ENCODE measurements around the gene HTR7.
A peak's percentile ranks its signal among the peaks of the same experiment; 100 is the strongest.

The HTR7 gene

DNA sequence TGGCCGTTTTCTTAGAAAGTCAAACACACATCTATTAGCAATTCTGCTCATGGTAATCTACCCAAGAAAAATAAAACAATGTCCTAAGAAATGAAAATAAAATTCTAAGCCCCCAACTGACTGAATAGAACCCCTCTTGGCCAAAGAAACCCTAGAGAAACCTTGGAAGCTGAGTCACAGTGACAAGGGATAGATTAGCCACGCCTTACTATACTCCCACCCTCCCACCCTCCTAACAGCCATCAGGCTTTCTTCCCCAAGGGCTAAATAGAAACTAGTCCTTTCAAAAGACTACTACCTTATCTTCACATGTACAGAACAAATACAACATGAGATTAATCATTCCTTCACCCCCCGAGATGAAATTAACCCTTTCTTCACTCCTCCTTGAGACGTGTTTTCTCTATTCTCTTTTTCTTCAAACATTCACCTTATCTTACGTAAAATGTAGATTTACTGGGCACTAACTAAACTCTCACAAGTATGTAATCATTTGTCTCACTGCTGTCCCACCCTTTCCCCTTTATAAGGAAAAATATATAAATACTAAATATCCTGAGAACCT lies 57.5 kb downstream of the HTR7 start:
- no peak for DNase-seq

DNA sequence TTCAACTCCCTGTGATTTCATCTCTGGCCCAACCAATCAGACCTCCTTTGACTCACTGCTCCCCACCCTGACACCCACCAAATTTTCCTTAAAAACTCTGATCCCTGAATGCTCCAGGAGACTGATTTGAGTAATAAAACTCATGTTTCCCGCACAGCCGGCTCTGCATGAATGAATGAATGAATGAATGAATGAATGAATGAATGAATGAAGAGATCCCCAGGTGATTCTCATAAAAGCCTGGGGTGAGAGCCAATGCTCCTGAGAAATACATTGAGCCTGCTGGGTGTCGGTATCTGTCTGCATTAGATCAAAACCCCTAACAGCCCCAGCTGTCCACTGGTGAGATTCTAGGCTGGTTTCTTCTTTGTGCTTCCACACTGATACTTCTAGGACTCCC lies 58.7 kb downstream of the HTR7 start:
- no peak for DNase-seq

DNA sequence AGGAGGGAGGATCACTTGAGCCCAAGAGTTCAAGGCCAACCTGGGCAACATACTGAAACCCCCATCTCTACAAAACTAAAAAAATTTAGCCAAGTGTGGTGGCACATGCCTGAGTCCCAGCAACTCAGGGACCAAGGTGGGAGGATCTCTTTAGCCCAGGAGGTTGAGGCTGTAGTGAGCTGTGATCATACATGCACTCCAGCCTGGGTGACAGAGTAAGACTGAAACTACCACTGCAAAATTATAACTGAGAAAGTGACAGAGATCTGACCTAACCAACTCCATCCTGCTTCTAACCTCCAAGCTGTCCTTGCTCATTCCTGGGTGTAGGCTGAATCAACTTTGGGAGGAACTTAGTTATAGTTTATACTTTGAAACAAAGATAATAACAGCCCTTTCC lies 59.4 kb downstream of the HTR7 start:
- no peak for DNase-seq

DNA sequence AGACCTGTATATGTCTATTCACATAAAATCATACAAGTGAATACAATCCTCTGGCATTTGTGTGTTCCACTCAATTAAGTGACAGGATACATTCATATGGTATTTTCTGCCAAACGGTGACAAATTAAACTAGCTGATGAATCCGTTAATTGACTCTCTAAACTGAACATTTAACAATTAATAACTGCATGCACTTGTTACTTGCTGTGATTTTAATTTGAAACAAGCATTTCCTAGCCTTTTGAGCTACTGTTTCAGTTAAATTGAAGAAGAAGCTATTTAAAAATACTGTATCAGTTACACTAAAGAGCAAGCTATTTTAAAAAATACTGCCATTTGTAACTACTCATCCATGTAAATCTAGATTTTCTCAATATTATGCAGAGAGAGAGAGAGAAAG lies 67.4 kb downstream of the HTR7 start:
- no peak for DNase-seq

DNA sequence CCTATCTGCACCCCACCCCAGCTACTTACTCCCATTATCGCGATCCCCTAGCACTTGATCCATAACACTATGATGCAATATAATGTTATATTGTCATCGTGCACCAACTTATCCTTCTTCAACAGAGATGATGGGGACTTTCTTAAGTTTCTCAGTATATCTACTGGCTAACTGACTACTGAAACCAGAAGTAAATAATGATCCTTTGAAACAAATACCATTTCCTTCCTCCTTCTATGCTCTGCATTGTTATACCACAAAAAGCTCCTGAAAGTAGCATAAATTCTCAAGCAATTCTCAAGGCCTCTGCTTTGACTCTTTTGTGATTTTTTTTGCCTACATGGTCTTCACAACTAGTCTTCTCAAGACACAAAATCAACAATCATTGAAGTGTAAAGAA lies 68.9 kb downstream of the HTR7 start:
- DNase-seq, result no peak

DNA sequence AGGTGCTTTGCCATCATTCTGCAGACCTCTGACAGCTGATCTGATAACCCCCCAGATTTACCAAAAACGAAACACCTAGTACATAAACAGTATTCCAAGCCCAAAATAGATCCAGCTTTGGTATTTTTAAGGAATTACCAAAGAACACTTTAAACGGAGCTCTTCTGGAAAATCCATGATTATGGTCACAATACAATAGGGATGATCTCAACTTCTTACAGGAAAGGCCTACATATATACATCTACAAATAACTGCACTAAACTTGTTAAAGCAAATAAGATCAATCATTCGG lies 69.7 kb downstream of the HTR7 start:
- DNase-seq, result no peak

DNA sequence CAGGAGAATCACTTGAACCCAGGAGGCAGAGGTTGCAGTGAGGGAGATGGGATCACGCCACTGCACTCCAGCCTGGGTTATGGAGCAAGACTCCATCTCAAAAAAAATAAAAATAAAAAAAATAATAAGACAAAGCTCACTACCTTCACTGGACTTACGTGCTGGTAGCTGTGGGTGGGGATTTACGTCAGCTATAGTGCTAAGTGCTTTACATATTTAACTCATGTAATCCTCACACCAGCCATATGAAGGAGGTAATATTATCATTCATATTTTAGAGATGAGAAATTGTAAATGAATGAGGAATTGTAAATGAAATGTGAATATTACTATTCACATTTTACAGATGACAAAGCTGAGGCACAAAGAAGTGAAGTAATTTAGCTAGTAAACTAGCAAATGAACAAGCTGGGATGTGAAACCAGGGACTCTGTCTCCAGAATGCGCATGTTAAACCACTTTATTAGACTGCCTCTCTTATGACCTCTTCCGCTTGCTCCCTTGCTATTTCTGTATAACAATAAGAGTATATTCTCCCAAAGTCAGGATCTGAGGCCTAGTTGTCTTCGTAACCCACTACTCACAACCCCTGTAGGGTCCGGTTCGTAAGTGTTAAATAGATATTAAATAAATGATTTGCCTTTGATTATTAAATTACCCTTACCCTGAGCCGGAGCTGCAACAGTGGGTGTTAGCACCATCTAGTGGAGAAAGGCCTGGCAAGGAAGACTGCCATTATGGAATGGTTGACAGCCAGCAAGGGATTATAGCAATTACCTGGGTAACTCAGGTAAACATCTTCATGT lies 70.2 kb downstream of the HTR7 start:
- peak in 1 of 2 donors; percentile 30 for DNase-seq

DNA sequence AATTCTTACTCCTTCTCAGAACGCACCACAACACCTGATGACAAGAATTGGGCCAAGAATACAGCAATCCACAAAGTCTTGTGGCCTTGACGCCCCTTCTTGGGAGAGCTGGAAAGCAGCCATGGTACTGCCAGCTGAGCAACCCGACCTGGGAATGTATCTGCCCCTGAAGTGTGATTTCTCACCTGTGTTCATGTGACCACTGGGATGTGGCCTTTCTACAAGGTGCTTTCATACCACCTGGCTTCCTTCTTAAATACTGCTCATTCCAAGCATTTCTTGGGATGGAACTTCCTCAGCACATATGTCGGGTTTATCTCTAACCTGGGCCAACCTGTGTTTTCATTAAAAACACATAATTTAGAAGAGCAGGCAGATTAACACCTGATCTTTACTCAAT lies 72.1 kb downstream of the HTR7 start:
- no peak for DNase-seq

DNA sequence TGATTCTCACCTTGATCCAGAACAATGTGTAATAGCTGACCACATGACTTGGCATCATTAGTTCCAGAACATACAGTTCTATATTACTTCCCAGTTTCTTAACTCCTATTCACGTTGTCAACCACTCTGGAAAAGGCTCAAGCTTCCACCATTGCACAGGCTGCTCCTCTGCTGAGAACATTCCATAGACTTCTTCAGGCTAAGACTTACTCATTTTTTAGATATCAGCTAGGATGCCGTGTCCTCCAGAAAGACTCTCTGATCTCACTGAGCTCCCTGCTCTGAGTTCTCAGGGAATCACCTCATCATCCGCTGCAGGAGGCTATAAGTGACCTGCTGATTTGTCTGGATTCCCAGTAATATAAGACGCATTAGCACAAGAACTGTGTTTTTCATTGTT lies 73.1 kb downstream of the HTR7 start:
- DNase-seq, result no peak

DNA sequence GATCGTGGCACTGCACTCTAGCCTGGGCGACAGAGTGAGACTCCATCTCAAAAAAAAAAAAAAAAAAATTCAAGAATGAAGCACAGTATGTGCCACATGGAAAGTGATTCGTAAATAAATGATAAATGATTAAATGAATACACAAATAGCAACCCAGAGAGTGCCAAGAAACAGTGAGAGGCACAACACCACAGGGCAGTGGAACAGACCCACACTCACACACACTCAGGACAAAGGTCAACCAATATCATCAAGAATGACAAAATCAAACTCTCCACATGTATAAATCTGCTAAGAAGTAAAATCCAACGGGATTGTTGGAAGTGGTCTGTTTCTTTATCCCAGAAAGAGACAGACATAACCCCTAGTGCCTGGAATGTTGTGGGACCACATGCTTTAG lies 77.4 kb downstream of the HTR7 start:
- no peak for DNase-seq

DNA sequence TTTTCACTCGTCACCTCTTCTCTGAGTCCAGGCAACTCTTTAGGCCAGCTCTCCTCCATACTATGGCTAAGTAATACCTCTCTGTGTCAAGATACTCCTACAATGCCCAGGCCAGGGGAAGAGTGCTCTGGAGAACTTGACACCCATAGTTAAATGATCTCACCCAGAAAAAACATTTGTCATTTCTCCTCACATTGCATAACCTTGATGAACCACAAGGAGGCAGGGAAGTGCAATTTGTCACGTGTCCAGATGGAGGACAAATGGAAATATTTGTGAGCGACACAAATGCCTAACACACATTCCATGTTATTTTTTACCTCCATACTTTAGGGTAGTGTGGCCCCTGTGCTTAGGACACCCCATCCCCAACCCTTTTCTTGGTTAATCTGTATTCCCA lies 78.3 kb downstream of the HTR7 start:
- no peak for DNase-seq

DNA sequence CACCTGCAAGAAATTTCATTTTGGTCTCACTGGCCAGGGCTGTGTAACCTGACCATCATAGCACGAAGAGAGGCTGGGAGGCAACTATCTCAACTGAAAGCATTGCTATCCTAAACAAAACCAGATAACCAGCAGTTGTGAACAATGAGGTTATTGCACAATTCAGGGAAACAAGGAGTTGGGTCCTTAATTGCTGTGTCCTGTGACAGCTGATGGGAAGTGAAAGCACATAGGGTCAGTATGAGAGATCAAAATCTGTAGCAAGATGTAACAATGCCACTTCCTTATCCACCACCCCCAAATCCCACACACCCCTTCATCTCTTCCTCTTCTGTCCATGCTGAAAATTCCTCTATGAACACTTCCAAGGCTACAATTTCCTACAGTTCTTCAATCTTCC lies 80.2 kb downstream of the HTR7 start:
- no peak for DNase-seq

DNA sequence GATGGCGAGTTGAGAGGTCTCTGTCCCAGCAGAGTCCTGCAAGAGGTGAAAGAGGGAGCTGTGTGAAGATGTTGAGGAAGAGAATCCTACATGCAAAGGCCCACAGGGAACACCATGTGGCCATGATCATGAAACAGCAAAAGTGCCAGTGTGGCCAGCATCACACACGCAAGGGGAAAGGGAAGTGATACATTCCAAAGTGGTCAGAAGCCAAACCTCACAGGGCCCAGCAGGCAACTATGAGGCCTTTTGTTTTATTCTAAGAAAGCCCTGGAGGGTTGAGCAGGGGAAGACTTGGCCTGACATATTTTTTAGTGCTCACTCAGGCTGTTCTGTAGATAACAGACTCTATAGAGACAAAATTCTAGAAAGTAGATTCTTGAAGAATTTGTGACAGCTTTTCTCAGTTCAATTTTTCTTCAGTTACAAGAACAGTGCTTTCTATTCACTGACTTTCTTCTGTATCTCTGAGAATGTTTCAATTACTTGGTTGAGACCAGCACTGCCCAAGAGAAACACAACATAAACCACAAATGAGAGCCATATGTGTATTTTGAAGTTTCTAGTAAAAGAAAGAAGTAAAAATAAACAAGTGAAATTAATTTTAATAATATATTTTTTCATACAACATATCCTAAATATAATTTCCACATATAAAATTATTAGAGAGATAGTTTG lies 82.3 kb downstream of the HTR7 start:
- DNase-seq, result no peak

DNA sequence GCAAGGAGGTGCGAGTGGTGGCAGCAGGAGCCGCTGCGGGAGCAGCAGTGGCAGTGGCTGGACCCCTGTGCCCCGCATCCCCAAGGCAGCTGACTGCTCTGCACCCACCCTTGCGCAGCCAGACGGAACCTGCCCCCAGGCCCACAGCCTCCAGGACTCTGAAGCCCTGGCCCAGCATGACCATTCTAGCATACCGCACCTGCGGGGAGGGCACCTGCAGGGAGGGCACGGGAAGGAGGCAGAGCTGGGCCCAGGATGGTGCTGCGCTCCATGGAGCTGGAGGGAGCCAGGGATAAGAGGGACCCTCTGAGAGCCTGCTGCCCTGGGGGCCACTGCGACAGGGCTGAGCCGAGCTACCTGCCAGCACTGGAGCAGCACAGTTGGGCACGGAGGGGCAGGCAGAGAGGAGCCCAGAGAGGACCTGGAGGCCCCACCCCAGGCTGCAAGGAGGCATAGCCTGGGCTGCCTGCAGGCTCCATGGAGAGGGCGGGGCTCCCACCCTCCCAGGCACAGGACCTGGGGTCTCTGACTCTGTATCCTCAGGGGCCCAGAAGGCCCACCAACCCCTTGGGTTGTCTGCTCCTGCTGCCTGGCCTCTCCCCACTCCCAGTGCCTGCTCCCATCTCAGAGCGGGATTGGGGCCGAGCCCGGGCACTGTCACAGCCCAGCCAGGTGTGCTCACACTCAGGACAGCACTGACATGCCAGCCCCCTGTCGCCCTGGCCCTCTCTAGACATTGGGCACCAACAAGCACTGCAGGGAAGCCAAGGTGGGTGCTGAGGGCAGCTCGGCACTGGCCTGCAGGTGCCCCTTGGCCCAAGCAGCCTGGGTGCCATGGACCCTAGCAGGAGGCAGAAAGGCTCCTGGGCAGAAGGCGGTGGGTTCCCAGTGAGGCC lies 87.6 kb downstream of the HTR7 start:
- no peak for DNase-seq

DNA sequence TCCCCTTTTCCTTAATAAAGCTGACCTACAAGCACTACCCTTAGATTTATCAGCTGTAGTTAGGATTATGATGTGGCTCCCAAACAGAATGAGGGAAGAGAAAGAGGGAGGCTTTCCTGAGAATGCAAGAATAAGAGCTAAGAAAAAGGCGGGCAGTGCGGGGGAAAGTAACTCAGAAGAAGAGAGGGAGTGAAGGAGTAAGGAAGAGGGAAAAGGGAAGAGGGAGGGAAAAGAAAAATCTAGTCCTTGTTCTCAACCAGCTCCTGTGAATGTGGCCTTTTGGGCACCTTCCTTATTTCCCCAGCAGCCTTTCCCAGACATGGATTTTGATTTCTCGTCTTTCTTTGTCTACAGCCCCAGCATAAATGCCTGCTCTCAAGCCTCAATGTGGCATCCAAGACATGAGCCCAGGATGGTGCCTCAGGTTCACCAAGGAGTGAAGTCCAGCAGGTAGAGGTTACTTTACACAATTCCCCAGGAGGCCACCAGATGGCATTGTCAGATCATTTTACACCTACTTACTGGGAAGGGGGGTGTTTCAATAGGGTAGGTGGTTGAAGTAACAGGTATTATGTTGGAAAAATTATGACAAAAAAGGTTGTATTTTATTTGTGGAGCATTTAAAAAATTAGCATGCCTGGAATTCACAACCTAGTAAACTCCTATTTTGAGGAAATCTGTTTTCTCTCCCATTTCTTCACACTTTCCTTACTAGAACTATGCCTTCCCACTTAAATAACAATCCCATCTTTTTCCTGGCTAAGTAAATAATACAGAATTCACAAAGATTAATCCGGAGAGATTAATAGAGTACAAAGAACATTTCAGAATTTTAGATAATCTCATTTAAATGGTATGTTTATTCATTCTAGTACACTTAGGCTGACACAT lies 106.5 kb downstream of the HTR7 start:
- peak; percentile 46 to 48 for DNase-seq

DNA sequence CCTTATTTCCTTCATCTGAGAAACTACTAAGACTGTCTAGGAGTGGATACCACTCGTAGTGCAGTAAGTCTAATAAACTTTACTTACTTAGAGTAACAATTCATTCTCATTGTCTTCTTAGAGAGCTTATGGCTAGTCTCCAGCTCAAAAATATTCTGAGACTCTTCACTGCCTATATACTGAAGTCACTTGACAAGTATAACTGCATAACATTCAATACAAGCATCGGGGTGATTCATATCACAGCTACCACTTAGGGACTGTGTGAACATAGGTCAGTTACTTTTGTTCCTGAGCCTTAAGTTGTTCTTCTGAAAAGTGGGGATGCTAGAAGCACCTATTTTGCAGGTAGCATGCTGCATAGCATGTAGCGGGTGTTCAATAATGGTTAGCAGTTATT lies 111.0 kb downstream of the HTR7 start:
- no peak for DNase-seq

DNA sequence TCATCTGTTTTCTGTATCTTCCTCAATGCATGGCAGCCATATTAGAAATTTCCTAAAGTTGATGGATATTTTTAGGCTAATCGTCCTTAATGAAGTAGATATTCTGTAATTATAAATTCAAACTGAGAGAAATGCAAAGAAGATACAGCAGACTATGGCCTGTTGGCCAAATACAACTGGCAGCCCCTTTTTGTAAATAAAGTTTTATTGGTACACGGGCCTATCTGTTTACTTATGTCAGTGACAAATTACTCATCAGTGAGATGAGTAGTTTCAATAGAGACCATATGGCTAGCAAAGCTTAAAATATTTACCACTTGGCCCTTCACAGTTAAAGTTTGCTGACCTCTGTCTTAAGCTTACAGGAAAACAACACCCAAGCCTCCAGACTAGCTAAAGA lies 112.3 kb downstream of the HTR7 start:
- no peak for DNase-seq

DNA sequence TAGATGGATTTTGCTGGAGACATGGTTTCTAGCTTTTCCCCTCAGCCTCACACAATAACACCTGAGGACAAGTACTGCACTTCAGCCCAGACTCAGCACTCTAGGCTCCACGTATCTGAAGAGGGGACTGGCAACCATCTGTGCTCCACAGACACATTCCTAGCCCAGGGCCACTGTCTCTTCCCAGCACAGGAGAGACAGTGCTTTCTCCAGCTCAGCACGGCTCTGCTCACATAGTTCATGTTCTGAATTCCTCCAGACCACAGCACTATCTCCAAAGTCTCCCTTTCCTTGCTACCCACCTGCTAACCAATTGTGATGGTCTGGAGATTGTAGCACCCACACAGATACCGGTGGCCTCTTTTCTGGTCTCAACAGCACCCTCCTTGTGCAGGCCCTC lies 114.5 kb downstream of the HTR7 start:
- DNase-seq, result no peak

DNA sequence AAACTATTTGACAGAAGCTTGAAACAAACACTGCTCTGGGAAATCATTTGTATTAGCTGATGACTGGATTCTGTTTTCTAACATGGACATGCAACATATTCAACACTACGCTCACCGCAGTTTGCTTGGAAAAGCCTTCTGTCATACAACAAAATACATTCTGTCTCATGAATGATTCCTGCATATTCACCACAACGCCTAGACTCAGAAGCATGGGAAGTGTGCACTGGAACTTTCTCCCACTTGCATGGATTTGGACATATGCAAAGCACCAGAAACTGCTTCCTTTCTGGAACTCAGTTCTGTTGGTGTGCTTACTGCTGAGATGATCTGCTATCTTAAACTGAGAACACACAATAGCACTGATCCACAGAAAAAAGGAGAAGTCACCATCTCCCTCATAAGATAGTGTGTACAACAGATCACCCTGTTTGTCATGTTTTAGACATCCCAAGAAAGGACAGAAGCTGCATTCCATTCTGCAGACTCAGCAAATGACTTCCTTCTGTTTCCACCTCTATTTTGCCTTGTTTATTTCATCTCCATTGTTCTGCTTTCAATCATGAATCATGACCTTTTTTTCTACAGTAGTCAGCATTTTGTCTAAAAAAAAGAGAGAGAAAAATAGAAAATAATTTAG lies 115.8 kb downstream of the HTR7 start:
- DNase-seq, result no peak

DNA sequence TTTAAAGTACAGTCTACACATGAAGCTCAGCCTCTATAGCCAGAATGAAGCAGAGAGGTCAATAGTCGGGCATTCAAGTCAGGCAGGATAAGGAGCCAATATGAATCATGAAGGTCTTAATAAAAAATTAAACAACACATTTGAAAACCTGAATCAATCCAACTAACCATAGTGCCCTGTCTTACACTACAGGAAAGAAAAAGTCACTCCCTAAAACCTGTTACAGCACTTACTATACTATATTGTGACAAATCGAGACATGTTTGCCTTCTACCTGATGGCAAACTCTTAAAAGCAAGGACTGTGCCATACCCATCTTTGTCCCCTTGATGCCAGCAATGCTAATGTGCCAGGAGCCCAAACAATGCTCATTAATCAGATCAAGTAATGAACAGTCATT lies 117.6 kb downstream of the HTR7 start:
- no peak for DNase-seq

DNA sequence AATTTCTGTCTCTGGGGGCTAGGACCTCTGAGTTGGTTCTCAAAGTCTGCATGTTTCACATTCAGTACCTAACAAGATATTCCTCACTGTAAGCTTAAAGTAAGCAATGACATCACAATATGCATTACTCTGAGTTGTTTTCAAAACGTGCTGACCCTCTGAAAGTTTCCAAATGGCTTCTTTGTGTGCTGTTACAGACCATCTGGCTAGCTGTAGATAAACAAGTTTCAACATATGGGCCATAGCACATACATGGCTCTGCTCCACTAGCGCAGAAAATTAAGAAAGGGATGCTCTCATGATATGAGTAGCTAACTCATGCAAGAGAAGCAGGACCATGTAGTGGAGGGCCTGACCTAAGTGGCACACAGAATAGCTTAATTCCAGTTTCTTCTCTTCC lies 119.0 kb downstream of the HTR7 start:
- DNase-seq, result no peak

DNA sequence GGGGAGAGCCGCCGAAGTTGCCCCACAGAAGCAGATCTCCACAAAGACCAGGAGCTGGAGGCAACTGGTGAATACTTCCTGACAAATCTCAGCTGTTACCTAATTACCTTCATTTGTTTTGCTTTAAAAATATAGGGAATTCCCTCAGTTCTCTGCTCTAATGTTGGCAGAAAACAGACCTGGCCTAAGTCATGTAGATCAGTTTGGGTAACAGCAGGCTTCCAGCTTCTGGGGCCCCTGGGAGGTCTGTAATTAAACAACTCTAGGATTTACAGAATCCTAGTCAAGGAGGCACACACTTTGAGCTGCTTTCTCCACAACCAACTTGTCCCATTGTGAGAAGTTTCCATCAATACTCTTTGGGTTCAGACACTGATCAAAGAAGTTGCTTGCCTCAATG lies 123.4 kb downstream of the HTR7 start:
- DNase-seq, result no peak
